CD4-positive, alpha-beta memory T cell (primary cell): ENCODE measurements around the gene CADPS. TPM values are rescaled to one million over a fixed set of nuclear protein-coding genes. Genes with fewer than 3 reads are reported as not detected.

Experiments used
- CTCF ChIA-PET: fragments of 350-600 bp; sonication (Branson Sonifier 250); formaldehyde crosslinking; loops from one replicate; lab custom pipeline; 2021; ENCODE audit warnings: inconsistent platforms; ENCODE audit not compliant: partially characterized antibody; lab: Charles Lee
- POLR2A ChIA-PET: fragments of 350-600 bp; sonication (Branson Sonifier 250); formaldehyde crosslinking; loops from one replicate; lab custom pipeline; 2021; ENCODE audit not compliant: partially characterized antibody; lab: Charles Lee
- DNase-seq, 5 donors: peaks; one replicate each; pipeline versions ENCODE4 v3.0.0 to v3.0.0-alpha.2; 2020 to 2022; ENCODE audit warnings: mixed read lengths in 1 of 5
- H3K27ac ChIP-seq: one replicate; pipeline ENCODE4 v1.7.0; 2013; ENCODE audit warnings: low read depth, low read length
- H3K27me3 ChIP-seq: 2 replicates; pipeline ENCODE4 v1.7.0; 2013; ENCODE audit warnings: mild to moderate bottlenecking, low read length, moderate library complexity; ENCODE audit not compliant: insufficient read depth
- H3K36me3 ChIP-seq: 2 replicates; pipeline ENCODE4 v1.7.0; 2013; ENCODE audit warnings: mild to moderate bottlenecking, low read length, moderate library complexity; ENCODE audit not compliant: insufficient read depth
- H3K4me1 ChIP-seq: 2 replicates; pipeline ENCODE4 v1.7.0; 2013; ENCODE audit warnings: mild to moderate bottlenecking, low read length, moderate library complexity; ENCODE audit not compliant: insufficient read depth
- H3K4me3 ChIP-seq, 2 donors: one replicate each; pipeline ENCODE4 v1.7.0; 2013; ENCODE audit warnings: low read length in 2 of 2, mild to moderate bottlenecking in 1 of 2
- H3K9me3 ChIP-seq, 2 donors: one replicate each; pipeline ENCODE4 v1.7.0; 2013; ENCODE audit warnings: low read length in 2 of 2, control low read depth in 1 of 2; ENCODE audit not compliant: control insufficient read depth in 1 of 2
- H3K27ac Mint-ChIP-seq, 7 donors: one replicate each; pipeline ENCODE4 v1.8.0; 2020 to 2021; ENCODE audit warnings: mixed read lengths in 7 of 7, mild to moderate bottlenecking in 6 of 7, inconsistent platforms in 3 of 7, moderate library complexity in 3 of 7
- H3K27me3 Mint-ChIP-seq, 2 donors: one replicate each; pipeline ENCODE4 v1.8.0; 2020 to 2021; ENCODE audit warnings: mixed read lengths in 2 of 2
- H3K36me3 Mint-ChIP-seq, 2 donors: one replicate each; pipeline ENCODE4 v1.8.0; 2020 to 2021; ENCODE audit warnings: mixed read lengths in 2 of 2, inconsistent platforms in 1 of 2, mild to moderate bottlenecking in 1 of 2
- H3K4me1 Mint-ChIP-seq, 4 donors: one replicate each; pipeline ENCODE4 v1.8.0; 2020 to 2021; ENCODE audit warnings: mixed read lengths in 4 of 4, mild to moderate bottlenecking in 1 of 4
- H3K4me3 Mint-ChIP-seq, 8 donors: one replicate each; pipeline ENCODE4 v1.8.0; 2020 to 2021; ENCODE audit warnings: mixed read lengths in 8 of 8, mild to moderate bottlenecking in 7 of 8, moderate library complexity in 6 of 8, inconsistent platforms in 3 of 8
- H3K9me3 Mint-ChIP-seq, 8 donors: one replicate each; pipeline ENCODE4 v1.8.0; 2020 to 2021; ENCODE audit warnings: mixed read lengths in 8 of 8, mild to moderate bottlenecking in 5 of 8, inconsistent platforms in 3 of 8, moderate library complexity in 1 of 8
- intact Hi-C: fragments of 100-400 bp; cut with micrococcal nuclease; formaldehyde crosslinking; loops from one replicate; pipeline ENCODE4 v1.15.1; 2023
- polyA plus RNA-seq, 2 donors: library from polyadenylated mRNA; unstranded; fragments of 300-500 nt; fragmentation: Illumina TruSeq; gene quantifications; one replicate each; pipeline ENCODE4 v1.2.3, GENCODE V29; 2021
- total RNA-seq, 2 experiments: library from RNA; stranded (reverse); gene quantifications; one replicate each; pipeline ENCODE4 v1.2.3, GENCODE V29; 2021

CADPS gene
- total and polyA plus RNA-seq, 4 experiments from 2014 or later = not detected

- Mint-ChIP-seq H3K27me3 (peaks cover 0 to 2% of the 10 kb centered on the region in 2 donors), H3K9me3 (peaks cover 0 to 6% (median under 1%) of the 10 kb centered on the region in 8 donors), H3K4me1 (no peaks in the 10 kb centered on the region), H3K27ac (no peak overlapping the region), H3K4me3 (no peak overlapping the region), H3K36me3 (no peaks in the 10 kb centered on the region)
- no peaks in the 10 kb centered on the region for H3K9me3 ChIP-seq
- H3K4me3 ChIP-seq = no peak overlapping the region
- POLR2A ChIA-PET = no interaction called here
- no peak for DNase-seq
- no peak overlapping the region for H3K27ac ChIP-seq
- no peaks in the 10 kb centered on the region for H3K27me3 ChIP-seq
- CTCF ChIA-PET = no interaction called here
- H3K4me1 ChIP-seq = no peaks in the 10 kb centered on the region
- H3K36me3 ChIP-seq = no peaks in the 10 kb centered on the region
- intact Hi-C loops = no loop called here
These were observed 323.7 kb downstream of the CADPS start for GRCh38 chr3:62551556-62551955.

- ChIA-PET CTCF (no interaction called here), POLR2A (no interaction called here)
- peaks cover 0 to 6% (median under 1%) of the 10 kb centered on the region in 8 donors for H3K9me3 Mint-ChIP-seq
- H3K27ac Mint-ChIP-seq = no peak overlapping the region
- H3K9me3 ChIP-seq = no peaks in the 10 kb centered on the region
- DNase-seq = no peak
- no peaks in the 10 kb centered on the region for H3K4me1 Mint-ChIP-seq
- intact Hi-C loops = no loop called here
- H3K4me1 ChIP-seq = no peaks in the 10 kb centered on the region
- peaks cover 0 to 2% of the 10 kb centered on the region in 2 donors for H3K27me3 Mint-ChIP-seq
- no peak overlapping the region for H3K27ac ChIP-seq
- H3K4me3 Mint-ChIP-seq = no peak overlapping the region
- no peaks in the 10 kb centered on the region for H3K36me3 Mint-ChIP-seq
- no peak overlapping the region for H3K4me3 ChIP-seq
- H3K36me3 ChIP-seq = no peaks in the 10 kb centered on the region
- H3K27me3 ChIP-seq = no peaks in the 10 kb centered on the region
These were observed 324.8 kb downstream of the CADPS start for GRCh38 chr3:62550439-62550838.

GRCh38 chr3:62548528-62549205 lies 326.5 kb downstream of the CADPS start:
- H3K27ac Mint-ChIP-seq = no peak overlapping the region
- POLR2A ChIA-PET = no interaction called here
- Histone ChIP-seq H3K36me3 (no peaks in the 10 kb centered on the region), H3K4me1 (no peaks in the 10 kb centered on the region), H3K27ac (no peak overlapping the region), H3K9me3 (no peaks in the 10 kb centered on the region), H3K27me3 (no peaks in the 10 kb centered on the region), H3K4me3 (no peak overlapping the region)
- CTCF ChIA-PET = no interaction called here
- peaks cover 0 to 6% (median under 1%) of the 10 kb centered on the region in 8 donors for H3K9me3 Mint-ChIP-seq
- no peak overlapping the region for H3K4me3 Mint-ChIP-seq
- peaks cover 0 to 2% of the 10 kb centered on the region in 2 donors for H3K27me3 Mint-ChIP-seq
- intact Hi-C loops = no loop called here
- H3K4me1 Mint-ChIP-seq = no peaks in the 10 kb centered on the region
- no peak for DNase-seq
- no peaks in the 10 kb centered on the region for H3K36me3 Mint-ChIP-seq

GRCh38 chr3:62546266-62546665 lies 328.9 kb downstream of the CADPS start:
- POLR2A ChIA-PET = no interaction called here
- intact Hi-C loops = no loop called here

GRCh38 chr3:62542185-62542584 lies 333.0 kb downstream of the CADPS start:
- Histone ChIP-seq H3K27me3 (no peaks in the 10 kb centered on the region), H3K4me1 (no peaks in the 10 kb centered on the region), H3K9me3 (no peaks in the 10 kb centered on the region), H3K4me3 (no peak overlapping the region), H3K27ac (no peak overlapping the region), H3K36me3 (no peaks in the 10 kb centered on the region)
- DNase-seq = no peak
- no peaks in the 10 kb centered on the region for H3K4me1 Mint-ChIP-seq
- no peak overlapping the region for H3K4me3 Mint-ChIP-seq
- POLR2A ChIA-PET = no interaction called here
- H3K27me3 Mint-ChIP-seq = peaks cover 0 to under 1% of the 10 kb centered on the region in 2 donors
- no peaks in the 10 kb centered on the region for H3K9me3 Mint-ChIP-seq
- intact Hi-C loops = no loop called here
- H3K27ac Mint-ChIP-seq = no peak overlapping the region
- no peaks in the 10 kb centered on the region for H3K36me3 Mint-ChIP-seq
- CTCF ChIA-PET = no interaction called here

More at GRCh38 chr3:62546266-62546665, 328.9 kb downstream of the CADPS start:
- Histone ChIP-seq H3K4me1 (no peaks in the 10 kb centered on the region), H3K27me3 (no peaks in the 10 kb centered on the region), H3K9me3 (no peaks in the 10 kb centered on the region), H3K36me3 (no peaks in the 10 kb centered on the region), H3K27ac (no peak overlapping the region), H3K4me3 (no peak overlapping the region)
- H3K27ac Mint-ChIP-seq = no peak overlapping the region
- H3K4me1 Mint-ChIP-seq = no peaks in the 10 kb centered on the region
- DNase-seq = no peak
- CTCF ChIA-PET = no interaction called here
- H3K36me3 Mint-ChIP-seq = no peaks in the 10 kb centered on the region
- H3K4me3 Mint-ChIP-seq = no peak overlapping the region
- H3K9me3 Mint-ChIP-seq = peaks cover 0 to 5% (median 0%) of the 10 kb centered on the region in 8 donors
- H3K27me3 Mint-ChIP-seq = peaks cover 0 to 2% of the 10 kb centered on the region in 2 donors

GRCh38 chr3:62539762-62540161 lies 335.5 kb downstream of the CADPS start:
- no peaks in the 10 kb centered on the region for H3K27me3 ChIP-seq
- H3K9me3 ChIP-seq = no peaks in the 10 kb centered on the region
- H3K36me3 Mint-ChIP-seq = no peaks in the 10 kb centered on the region
- H3K36me3 ChIP-seq = no peaks in the 10 kb centered on the region
- intact Hi-C loops = no loop called here
- CTCF ChIA-PET = no interaction called here
- no peaks in the 10 kb centered on the region for H3K4me1 Mint-ChIP-seq
- H3K27me3 Mint-ChIP-seq = peaks cover 0 to 1% of the 10 kb centered on the region in 2 donors
- POLR2A ChIA-PET = no interaction called here
- no peak for DNase-seq
- H3K4me1 ChIP-seq = no peaks in the 10 kb centered on the region
- H3K4me3 ChIP-seq = no peak overlapping the region
- no peaks in the 10 kb centered on the region for H3K9me3 Mint-ChIP-seq
- H3K27ac Mint-ChIP-seq = no peak overlapping the region
- H3K4me3 Mint-ChIP-seq = no peak overlapping the region
- no peak overlapping the region for H3K27ac ChIP-seq

- H3K9me3 Mint-ChIP-seq = no peaks in the 10 kb centered on the region
- ChIA-PET CTCF (no interaction called here), POLR2A (no interaction called here)
- intact Hi-C loops = no loop called here
- H3K4me1 Mint-ChIP-seq = no peaks in the 10 kb centered on the region
- no peak overlapping the region for H3K27ac ChIP-seq
- H3K36me3 Mint-ChIP-seq = no peaks in the 10 kb centered on the region
- no peak for DNase-seq
- H3K27me3 Mint-ChIP-seq = peaks cover 0 to 1% of the 10 kb centered on the region in 2 donors
- H3K4me1 ChIP-seq = no peaks in the 10 kb centered on the region
- H3K27ac Mint-ChIP-seq = no peak overlapping the region
- H3K4me3 ChIP-seq = no peak overlapping the region
- H3K9me3 ChIP-seq = no peaks in the 10 kb centered on the region
- H3K4me3 Mint-ChIP-seq = no peak overlapping the region
- H3K27me3 ChIP-seq = no peaks in the 10 kb centered on the region
- H3K36me3 ChIP-seq = no peaks in the 10 kb centered on the region
These were observed 336.4 kb downstream of the CADPS start for GRCh38 chr3:62538691-62539356.
